ENCODE results near the gene PTPRF.

Gene PTPRF

GRCh38 chr1:43651902-43652301, 121.2 kb downstream of the PTPRF start:
- Histone ChIP-seq H3K9me3 (ENCODE audit: severe bottlenecking) (no peaks in the 10 kb centered on the region), H3K36me3 (peaks cover 31% of the 10 kb centered on the region), H3K27ac (no peak overlapping the region), H3K4me3 (ENCODE audit: low read depth, low read length) (no peak overlapping the region), H3K27me3 (ENCODE audit: insufficient read depth, low read depth, severe bottlenecking) (no peaks in the 10 kb centered on the region)
- DNase-seq, result no peak
- no peak for TF ChIP-seq CTCF (IDR thresholded peaks at IDR 0.05; ENCODE audit: low read depth, low read length)

- peak; percentile 40; the same call in 1 of the 2 replicates for TF ChIP-seq CTCF (IDR thresholded peaks at IDR 0.05; ENCODE audit: low read depth, low read length)
- Histone ChIP-seq H3K27ac (no peak overlapping the region), H3K36me3 (peaks cover 44% of the 10 kb centered on the region), H3K9me3 (ENCODE audit: severe bottlenecking) (no peaks in the 10 kb centered on the region), H3K4me3 (ENCODE audit: low read depth, low read length) (no peak overlapping the region), H3K27me3 (ENCODE audit: insufficient read depth, low read depth, severe bottlenecking) (no peaks in the 10 kb centered on the region)
- DNase-seq, result peak; percentile 25
Observed at GRCh38 chr1:43653339-43653738, 122.7 kb downstream of the PTPRF start.

GRCh38 chr1:43653893-43654292, 123.2 kb downstream of the PTPRF start:
- DNase-seq, result no peak
- Histone ChIP-seq H3K27ac (no peak overlapping the region), H3K4me3 (ENCODE audit: low read depth, low read length) (no peak overlapping the region), H3K27me3 (ENCODE audit: insufficient read depth, low read depth, severe bottlenecking) (no peaks in the 10 kb centered on the region), H3K9me3 (ENCODE audit: severe bottlenecking) (no peaks in the 10 kb centered on the region), H3K36me3 (peaks cover 48% of the 10 kb centered on the region)
- TF ChIP-seq CTCF (IDR thresholded peaks at IDR 0.05; ENCODE audit: low read depth, low read length), result no peak

GRCh38 chr1:43655953-43656352, 125.3 kb downstream of the PTPRF start:
- DNase-seq, result no peak
- TF ChIP-seq CTCF (IDR thresholded peaks at IDR 0.05; ENCODE audit: low read depth, low read length), result no peak
- Histone ChIP-seq H3K27ac (no peak overlapping the region), H3K27me3 (ENCODE audit: insufficient read depth, low read depth, severe bottlenecking) (no peaks in the 10 kb centered on the region), H3K36me3 (peaks cover 68% of the 10 kb centered on the region), H3K4me3 (ENCODE audit: low read depth, low read length) (no peak overlapping the region), H3K9me3 (ENCODE audit: severe bottlenecking) (no peaks in the 10 kb centered on the region)

GRCh38 chr1:43659212-43660166, 128.8 kb downstream of the PTPRF start:
- no peak for DNase-seq
- no peaks in the 10 kb centered on the region for H3K9me3 ChIP-seq (ENCODE audit: severe bottlenecking)
- H3K27me3 ChIP-seq (ENCODE audit: insufficient read depth, low read depth, severe bottlenecking), result no peaks in the 10 kb centered on the region
- no peak overlapping the region for H3K4me3 ChIP-seq (ENCODE audit: low read depth, low read length)
- no peak for TF ChIP-seq CTCF (IDR thresholded peaks at IDR 0.05; ENCODE audit: low read depth, low read length)
- H3K36me3 ChIP-seq, result peaks cover 85% of the 10 kb centered on the region
- no peak overlapping the region for H3K27ac ChIP-seq

All from WERI-Rb-1 (cell line).